Measurements from ENCODE around the gene TMUB2.

DNA sequence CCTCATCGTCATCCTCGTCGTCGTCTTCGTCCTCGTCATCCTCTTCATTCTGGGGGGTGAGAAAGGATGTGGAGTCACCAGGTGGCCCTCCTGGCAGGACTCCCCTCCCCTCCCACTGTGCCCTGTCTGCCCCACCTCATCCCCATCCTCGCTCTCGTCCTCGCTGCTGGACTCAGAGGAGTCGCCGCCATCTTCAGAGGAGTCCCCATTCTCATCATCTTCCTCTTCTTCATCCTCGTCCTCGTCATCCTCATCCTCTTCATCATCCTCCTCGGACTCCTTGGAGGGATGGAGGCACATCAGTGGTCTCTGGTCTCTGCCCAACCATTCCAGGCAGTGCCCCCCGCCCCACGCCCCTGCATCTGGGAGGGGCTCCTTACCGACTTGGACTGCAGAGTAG, 20.5 kb downstream of the TMUB2 start:
- TF ChIP-seq ZNF529 (tag by site-specific recombination; IDR thresholded peaks at IDR 0.05; ENCODE audit: insufficient replicate concordance), result no peak
- TF ChIP-seq PRDM1 (tag by site-specific recombination; IDR thresholded peaks at IDR 0.05), result no peak
- no peak for TF ChIP-seq ZNF174 (tag by site-specific recombination; IDR thresholded peaks at IDR 0.05)
- no peak for TF ChIP-seq ZBTB20 (tag by site-specific recombination; IDR thresholded peaks at IDR 0.05)
- TF ChIP-seq, protein P1, sequence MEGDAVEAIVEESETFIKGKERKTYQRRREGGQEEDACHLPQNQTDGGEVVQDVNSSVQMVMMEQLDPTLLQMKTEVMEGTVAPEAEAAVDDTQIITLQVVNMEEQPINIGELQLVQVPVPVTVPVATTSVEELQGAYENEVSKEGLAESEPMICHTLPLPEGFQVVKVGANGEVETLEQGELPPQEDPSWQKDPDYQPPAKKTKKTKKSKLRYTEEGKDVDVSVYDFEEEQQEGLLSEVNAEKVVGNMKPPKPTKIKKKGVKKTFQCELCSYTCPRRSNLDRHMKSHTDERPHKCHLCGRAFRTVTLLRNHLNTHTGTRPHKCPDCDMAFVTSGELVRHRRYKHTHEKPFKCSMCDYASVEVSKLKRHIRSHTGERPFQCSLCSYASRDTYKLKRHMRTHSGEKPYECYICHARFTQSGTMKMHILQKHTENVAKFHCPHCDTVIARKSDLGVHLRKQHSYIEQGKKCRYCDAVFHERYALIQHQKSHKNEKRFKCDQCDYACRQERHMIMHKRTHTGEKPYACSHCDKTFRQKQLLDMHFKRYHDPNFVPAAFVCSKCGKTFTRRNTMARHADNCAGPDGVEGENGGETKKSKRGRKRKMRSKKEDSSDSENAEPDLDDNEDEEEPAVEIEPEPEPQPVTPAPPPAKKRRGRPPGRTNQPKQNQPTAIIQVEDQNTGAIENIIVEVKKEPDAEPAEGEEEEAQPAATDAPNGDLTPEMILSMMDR (tag by site-specific recombination; IDR thresholded peaks at IDR 0.05), result no peak
- TF ChIP-seq, protein P2, sequence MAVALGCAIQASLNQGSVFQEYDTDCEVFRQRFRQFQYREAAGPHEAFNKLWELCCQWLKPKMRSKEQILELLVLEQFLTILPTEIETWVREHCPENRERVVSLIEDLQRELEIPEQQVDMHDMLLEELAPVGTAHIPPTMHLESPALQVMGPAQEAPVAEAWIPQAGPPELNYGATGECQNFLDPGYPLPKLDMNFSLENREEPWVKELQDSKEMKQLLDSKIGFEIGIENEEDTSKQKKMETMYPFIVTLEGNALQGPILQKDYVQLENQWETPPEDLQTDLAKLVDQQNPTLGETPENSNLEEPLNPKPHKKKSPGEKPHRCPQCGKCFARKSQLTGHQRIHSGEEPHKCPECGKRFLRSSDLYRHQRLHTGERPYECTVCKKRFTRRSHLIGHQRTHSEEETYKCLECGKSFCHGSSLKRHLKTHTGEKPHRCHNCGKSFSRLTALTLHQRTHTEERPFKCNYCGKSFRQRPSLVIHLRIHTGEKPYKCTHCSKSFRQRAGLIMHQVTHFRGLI (tag by site-specific recombination; IDR thresholded peaks at IDR 0.05), result no peak
- no peak for TF ChIP-seq ZNF664 (tag by site-specific recombination; IDR thresholded peaks at IDR 0.05)
- no peak for TF ChIP-seq ZNF426 (tag by site-specific recombination; IDR thresholded peaks at IDR 0.05)
- TF ChIP-seq KLF1 (tag by site-specific recombination; IDR thresholded peaks at IDR 0.05), result no peak
- no peak for TF ChIP-seq ZIC2 (tag by site-specific recombination; IDR thresholded peaks at IDR 0.05)
- TF ChIP-seq ZBTB7A (tag by site-specific recombination; IDR thresholded peaks at IDR 0.05; ENCODE audit: low read depth), result no peak
- TF ChIP-seq MZF1 (tag by site-specific recombination; IDR thresholded peaks at IDR 0.05; ENCODE audit: borderline replicate concordance), result no peak
- TF ChIP-seq RBAK (tag by site-specific recombination; IDR thresholded peaks at IDR 0.05), result no peak
- TF ChIP-seq ZNF558 (tag by site-specific recombination; IDR thresholded peaks at IDR 0.05), result no peak

Measured in HEK293 (cell line).